Muscle layer of colon (tissue), 2 donors: ENCODE measurements around the gene SEC22B.
"Not testable (repeated sequence)": the region's sequence is repeated elsewhere in the genome, so short reads cannot be mapped to it uniquely, and the experiment has no call there.

Source experiments
- H3K27ac ChIP-seq: one replicate; pipeline ENCODE4 v1.7.0; 2013; ENCODE audit warnings: low read depth, mild to moderate bottlenecking, low read length, moderate library complexity
- H3K27me3 ChIP-seq, 2 donors: one replicate each; pipeline ENCODE4 v1.7.0; 2013; ENCODE audit warnings: low read length in 2 of 2, mild to moderate bottlenecking in 2 of 2; ENCODE audit not compliant: insufficient read depth in 2 of 2, control insufficient read depth in 1 of 2
- H3K36me3 ChIP-seq: one replicate; pipeline ENCODE4 v1.7.0; 2013; ENCODE audit warnings: mild to moderate bottlenecking, low read length; ENCODE audit not compliant: insufficient read depth
- H3K4me1 ChIP-seq: one replicate; pipeline ENCODE4 v1.7.0; 2013; ENCODE audit warnings: mild to moderate bottlenecking, low read length; ENCODE audit not compliant: insufficient read depth
- H3K4me3 ChIP-seq, 2 donors: one replicate each; pipeline ENCODE4 v1.7.0; 2013; ENCODE audit warnings: low read length in 2 of 2, low read depth in 1 of 2, mild to moderate bottlenecking in 1 of 2, moderate library complexity in 1 of 2
- H3K9ac ChIP-seq: one replicate; pipeline ENCODE4 v1.7.0; 2013; ENCODE audit warnings: low read length
- H3K9me3 ChIP-seq: one replicate; pipeline ENCODE4 v1.7.0; 2013; ENCODE audit warnings: mild to moderate bottlenecking, low read length
- donor health status: abdominal sarcoma.
- donor health status: Adenocarcinoma of cecum.

Gene SEC22B

DNA sequence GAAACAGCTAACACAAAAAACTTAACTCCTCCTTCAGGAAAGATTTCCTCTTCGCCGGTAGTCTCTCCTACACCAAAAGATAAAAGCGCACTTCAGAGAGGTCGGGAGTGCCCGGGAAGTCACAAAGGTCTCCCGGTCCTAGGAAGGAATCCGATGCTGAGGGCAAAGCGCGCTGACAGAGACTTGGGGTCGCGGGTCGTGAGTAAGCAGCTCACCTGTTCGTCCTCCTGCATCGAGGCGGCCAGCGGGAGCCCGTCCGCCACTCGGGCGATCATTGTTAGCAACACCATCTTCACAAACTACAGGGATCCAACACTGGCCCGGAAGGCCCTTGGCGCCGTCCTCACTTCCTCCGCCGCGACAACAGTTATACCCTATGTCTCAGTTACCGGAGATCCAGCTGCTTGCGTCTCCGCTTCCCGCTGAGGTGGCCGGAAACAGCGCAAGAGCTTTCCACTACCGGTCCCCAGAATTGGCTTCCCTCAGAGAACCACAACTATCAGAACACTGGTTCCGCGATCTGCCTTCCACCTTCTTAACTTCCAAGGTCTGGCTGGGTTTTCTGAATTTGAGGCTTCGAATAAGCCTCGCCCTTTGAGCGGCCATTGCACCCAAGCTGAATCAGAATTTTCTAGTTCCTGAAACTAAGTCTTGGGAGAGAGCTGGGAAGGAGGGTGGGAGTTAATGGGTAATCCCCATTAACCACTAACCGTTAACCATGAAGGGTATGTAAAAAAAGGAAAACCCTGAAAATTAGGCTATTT, at the start of gene SEC22B:
SEC22B (minus strand) TSS at position 429 of the 764 bp plus-strand sequence; CDS start at position 290, 139 bp downstream.
- H3K4me1 ChIP-seq = no peaks in the 10 kb centered on the region
- peak within 1 kb of the TSS; percentile 82 to 99 for H3K4me3 ChIP-seq
- H3K9ac ChIP-seq = peak within 1 kb of the TSS; percentile 96
- H3K27ac ChIP-seq = peak within 1 kb of the TSS; percentile 93
- no peaks in the 10 kb centered on the region for H3K9me3 ChIP-seq
- H3K36me3 ChIP-seq = no peaks in the 10 kb centered on the region
- no peaks in the 10 kb centered on the region for H3K27me3 ChIP-seq

DNA sequence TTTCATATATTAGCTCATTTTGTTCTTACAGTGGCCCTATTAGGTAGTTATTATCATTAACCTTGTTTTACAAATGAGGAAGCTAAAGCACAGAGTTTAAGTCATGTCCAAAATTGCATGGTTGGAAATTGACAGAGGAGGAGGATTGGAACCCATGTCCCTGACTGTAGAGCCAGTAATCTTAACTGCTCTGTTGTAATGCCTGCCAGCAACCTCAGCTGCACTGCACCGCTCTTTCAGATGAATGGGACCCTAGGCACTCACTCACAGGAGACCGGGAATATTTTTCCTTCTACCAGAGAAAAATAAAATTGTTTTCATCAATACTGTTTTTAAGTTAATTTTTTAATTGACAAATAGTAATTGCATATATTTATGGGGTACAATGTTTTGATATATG, 41.6 kb upstream of the SEC22B start:
- H3K4me3 ChIP-seq, H3K4me1 ChIP-seq, H3K36me3 ChIP-seq, H3K9me3 ChIP-seq, H3K27ac ChIP-seq, H3K9ac ChIP-seq, H3K27me3 ChIP-seq: not testable (repeated sequence)

DNA sequence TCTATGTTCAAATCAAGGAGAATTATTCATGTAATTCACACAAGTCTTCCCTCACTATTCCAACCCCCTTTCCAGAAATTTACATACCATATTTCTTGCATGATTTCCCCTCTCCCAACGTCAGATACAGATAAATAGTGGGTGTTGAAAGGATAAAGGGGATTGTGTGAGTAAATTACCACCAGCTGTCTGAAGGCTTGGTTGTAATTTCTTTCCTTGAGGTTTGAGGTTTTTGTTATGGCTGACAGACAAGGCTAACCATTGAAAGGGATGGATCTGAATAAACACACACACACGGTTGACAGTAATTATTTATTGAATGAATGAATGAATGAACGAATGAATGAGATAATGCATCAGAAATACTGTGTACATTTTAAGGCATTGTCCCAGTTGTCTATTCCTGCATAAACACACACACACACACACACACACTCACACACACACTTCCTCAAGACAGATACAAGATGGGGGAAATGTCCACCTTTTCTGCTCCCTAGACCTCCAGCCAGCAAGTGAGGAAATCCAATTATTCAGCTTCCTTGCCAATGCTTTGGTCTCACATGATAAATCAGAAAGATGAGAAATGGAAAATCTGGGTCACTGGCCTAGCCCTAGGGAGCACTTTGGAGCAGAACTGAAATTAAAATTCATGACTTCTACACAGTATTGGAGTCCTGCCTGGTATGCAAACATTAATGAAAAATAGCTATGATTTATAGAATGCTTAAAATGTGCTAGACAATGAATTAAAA, 41.0 kb upstream of the SEC22B start:
- H3K9me3 ChIP-seq, H3K27ac ChIP-seq, H3K36me3 ChIP-seq, H3K27me3 ChIP-seq, H3K9ac ChIP-seq, H3K4me3 ChIP-seq, H3K4me1 ChIP-seq: not testable (repeated sequence)

DNA sequence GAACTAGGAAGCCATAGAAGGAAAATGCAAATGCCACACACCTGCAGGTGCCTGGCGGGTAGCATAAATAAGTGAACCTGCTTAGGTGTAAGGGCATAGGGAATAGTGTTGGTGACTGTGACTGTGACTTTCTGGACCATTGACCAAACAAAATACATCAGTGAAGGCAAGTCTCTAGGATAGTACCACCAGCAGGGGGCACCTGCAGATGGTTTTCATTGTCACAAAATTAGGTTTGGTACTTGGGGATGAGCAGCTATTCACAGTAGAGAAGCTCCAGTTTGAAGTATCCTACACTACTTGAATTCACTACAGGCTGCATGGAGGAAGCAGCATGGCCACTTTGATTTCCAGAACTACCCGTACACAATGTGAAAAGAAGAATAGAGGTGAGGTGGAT, 37.3 kb upstream of the SEC22B start:
- not testable (repeated sequence) for H3K4me3 ChIP-seq, H3K27ac ChIP-seq, H3K36me3 ChIP-seq, H3K9me3 ChIP-seq, H3K27me3 ChIP-seq, H3K4me1 ChIP-seq, H3K9ac ChIP-seq

DNA sequence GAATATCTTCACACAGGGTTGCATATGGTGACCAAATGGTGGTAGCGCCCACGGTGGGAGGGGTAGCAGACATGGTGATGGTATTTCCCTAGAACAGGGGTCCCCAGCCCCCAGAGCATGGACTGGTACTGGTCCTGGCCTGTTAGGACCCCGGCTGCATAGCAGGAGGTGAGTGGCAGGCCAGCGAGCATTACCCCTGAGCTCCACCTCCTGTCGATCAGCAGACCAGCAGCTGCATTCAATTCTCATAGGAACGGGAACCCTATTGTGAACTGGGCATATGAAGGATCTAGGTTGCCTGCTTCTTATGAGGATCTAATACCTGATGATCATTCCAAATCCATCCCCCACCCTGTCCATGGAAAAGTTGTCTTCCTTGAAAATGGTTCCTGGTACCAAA, 34.4 kb upstream of the SEC22B start:
- H3K4me3 ChIP-seq, H3K9me3 ChIP-seq, H3K9ac ChIP-seq, H3K27ac ChIP-seq, H3K4me1 ChIP-seq, H3K27me3 ChIP-seq, H3K36me3 ChIP-seq: not testable (repeated sequence)

DNA sequence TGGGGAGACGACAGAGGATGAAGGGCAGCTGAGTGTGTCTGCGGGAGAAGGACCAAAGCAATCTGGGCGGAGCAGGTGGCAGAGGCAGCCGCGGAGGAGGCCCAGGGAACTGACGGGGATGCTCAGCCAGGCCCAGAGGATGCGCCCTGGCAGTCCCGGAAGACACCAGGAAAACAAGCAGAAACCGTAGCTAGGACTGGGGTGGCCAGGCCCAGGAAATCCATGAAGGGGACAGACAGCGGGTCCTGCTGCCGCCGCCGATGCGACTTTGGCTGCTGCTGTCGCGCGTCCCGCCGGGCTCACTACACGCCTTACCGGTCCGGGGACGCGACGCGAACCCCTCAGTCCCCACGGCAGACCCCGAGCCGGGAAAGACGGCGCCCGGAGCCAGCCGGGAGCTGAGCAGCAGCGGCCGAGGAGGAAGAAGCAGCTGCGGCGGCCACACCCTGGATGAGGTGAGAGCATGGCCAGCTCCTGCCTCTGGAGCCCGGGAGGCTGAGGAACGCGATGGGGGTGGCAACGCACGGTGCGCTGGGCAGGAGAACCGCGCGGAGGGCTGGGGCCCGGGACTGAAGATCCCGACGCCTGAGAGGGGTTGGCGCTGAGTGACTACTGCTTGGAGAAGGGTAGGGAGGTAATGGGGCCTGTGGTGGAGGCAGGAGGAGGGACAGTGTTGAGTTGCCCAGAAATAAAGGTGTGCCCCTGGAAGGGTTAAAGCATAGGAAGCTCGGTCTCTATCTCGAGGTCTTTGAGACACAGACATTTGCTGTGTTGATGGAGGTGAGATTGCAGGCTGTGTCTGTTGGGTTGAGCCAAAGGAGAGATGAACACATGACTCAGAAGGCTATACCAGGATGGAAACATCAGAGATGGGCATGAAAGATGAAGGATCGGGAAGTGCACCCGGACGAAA, 20.8 kb upstream of the SEC22B start:
- H3K4me1 ChIP-seq, H3K27me3 ChIP-seq, H3K9ac ChIP-seq, H3K36me3 ChIP-seq, H3K27ac ChIP-seq, H3K4me3 ChIP-seq, H3K9me3 ChIP-seq: not testable (repeated sequence)

DNA sequence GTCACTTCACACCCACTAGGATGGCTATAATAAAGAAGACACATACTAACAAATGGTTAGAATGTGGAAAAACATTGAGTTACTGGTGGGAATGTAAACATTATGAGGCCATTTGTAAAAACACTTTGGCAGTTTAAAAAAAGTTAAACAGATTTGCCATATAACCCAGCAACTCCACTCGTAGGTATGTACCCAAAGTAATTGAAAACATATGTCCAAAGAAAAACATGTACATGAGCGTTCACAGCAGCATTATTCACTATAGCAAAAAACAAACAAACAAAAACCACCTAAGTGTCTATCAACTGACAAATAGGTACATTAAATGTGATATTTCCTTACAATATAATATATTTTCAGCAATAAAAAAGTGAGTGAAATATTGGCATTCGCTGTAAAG, 12.3 kb upstream of the SEC22B start:
- H3K4me1 ChIP-seq, H3K4me3 ChIP-seq, H3K27me3 ChIP-seq, H3K9ac ChIP-seq, H3K27ac ChIP-seq, H3K9me3 ChIP-seq, H3K36me3 ChIP-seq: not testable (repeated sequence)

DNA sequence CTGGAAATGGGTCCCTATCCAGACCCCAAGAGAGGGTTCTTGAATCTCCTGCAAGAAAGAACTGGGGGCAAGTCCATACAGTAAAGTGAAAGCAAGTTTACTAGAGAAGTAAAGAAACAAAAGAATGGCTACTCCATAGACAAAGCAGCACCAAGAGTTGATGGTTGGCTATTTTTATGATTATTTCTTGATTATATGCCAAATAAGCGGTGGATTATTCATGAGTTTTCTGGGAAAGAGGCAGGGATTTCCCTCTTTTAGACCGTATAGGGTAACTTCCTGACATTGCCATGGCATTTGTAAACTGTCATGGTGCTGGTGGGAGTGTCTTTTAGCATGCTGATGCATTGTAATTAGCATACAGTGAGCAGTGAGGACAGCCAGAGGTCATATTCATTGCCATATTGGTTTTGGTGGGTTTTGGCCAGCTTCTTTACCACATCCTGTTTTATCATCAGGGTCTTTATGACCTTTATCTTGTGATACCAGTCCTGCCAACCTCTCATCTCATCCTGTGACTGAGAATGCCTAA, 5.9 kb upstream of the SEC22B start:
- H3K9ac ChIP-seq = not testable (repeated sequence)

DNA sequence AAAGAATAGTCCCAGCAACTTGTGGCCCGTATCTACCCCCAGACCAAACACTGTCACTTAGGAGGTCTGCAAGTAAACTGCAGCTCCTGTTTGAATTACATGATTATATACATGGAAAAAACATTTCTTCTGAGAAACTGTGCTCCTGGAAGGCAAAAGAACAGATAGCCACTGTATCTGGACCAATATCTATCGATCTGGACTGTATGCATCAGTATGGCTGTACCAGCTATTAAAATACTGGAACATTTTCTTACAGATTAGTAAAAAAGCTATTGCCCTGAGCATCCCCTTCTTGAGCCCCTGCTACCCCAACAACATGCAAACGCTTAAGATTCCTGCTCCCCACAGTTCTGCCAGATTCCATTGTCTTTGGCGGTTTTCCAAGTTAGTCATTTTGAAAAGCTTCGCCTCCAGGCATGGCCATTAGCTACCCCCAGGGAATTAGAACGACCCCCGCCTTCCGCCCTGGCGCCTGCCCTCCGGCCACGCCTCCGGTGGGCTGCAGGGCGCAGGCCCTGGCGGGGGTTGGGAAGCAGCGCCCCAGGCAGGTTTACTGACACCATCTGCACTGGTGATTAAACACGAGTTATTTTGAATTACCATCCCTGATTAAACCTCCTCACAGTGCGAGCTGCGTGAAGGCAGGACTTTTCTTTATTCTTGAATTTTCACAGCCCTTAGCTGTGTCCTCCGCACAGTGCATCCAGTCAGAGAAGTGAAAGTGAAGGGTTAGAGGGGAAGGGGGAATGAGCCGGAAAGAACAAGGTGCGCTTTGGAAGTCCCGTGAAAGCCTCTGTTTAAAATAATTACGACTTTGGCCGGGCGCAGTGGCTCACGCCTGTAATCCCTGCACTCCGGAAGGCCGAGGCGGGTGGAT, 3.7 kb upstream of the SEC22B start:
- not testable (repeated sequence) for H3K9me3 ChIP-seq, H3K4me1 ChIP-seq, H3K9ac ChIP-seq, H3K27me3 ChIP-seq, H3K36me3 ChIP-seq
- Histone ChIP-seq H3K27ac (peak overlapping the region; percentile 66), H3K4me3 (peak overlapping the region in 1 of 2 donors; percentile 35)

More for the DNA sequence above, 5.9 kb upstream of the SEC22B start:
- H3K9me3 ChIP-seq, H3K36me3 ChIP-seq, H3K4me3 ChIP-seq, H3K4me1 ChIP-seq, H3K27me3 ChIP-seq, H3K27ac ChIP-seq: not testable (repeated sequence)

DNA sequence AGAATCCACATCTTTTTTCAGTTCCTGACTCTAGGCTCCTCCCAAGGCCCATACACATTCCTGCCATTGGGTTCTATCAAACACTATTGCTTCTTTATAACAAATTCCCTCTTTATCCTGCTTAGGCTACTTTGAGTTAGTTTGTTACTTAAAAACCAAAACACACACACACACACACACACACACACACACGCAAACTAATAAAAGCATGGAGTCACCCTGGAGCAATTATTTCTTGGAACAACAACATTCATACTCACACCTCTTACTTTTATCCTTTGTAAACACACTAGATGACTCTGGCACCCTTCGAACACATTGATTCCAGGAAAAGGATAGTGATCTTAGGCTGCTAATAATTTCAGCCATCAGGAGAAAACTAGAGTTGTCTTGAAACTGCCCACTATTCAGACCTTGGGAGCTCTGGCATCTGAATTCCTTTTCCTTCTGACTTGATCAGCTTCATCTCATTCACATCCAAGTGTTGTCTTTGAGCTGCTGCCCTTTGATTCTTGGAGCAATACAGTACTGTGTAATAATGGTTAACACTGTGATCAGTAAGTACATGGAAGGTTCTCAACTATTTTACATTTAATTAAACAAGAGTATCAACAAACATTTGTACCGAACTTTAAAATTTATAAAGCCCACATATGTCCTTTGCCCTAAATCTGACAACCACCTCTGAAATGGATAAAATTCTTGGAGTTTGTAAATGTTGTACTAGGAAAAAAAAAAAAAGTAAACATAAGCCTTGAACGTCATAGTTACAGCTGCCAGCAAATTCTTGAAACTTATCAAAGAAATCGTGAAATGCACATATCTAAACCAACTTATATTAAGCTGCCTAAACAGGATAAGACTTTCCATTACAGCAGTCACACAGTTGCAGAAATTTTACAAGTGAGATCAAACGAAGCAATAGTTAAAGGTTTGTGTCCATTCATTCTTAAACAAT, 2.8 kb upstream of the SEC22B start:
- H3K27ac ChIP-seq = peak overlapping the region; percentile 66
- peak overlapping the region in 1 of 2 donors; percentile 35 for H3K4me3 ChIP-seq
- H3K36me3 ChIP-seq = no peaks in the 10 kb centered on the region
- no peaks in the 10 kb centered on the region for H3K9me3 ChIP-seq
- no peaks in the 10 kb centered on the region for H3K27me3 ChIP-seq
- H3K4me1 ChIP-seq = no peaks in the 10 kb centered on the region
- H3K9ac ChIP-seq = no peak overlapping the region
